ENCODE data around the gene LHFPL6.

Gene LHFPL6

DNA sequence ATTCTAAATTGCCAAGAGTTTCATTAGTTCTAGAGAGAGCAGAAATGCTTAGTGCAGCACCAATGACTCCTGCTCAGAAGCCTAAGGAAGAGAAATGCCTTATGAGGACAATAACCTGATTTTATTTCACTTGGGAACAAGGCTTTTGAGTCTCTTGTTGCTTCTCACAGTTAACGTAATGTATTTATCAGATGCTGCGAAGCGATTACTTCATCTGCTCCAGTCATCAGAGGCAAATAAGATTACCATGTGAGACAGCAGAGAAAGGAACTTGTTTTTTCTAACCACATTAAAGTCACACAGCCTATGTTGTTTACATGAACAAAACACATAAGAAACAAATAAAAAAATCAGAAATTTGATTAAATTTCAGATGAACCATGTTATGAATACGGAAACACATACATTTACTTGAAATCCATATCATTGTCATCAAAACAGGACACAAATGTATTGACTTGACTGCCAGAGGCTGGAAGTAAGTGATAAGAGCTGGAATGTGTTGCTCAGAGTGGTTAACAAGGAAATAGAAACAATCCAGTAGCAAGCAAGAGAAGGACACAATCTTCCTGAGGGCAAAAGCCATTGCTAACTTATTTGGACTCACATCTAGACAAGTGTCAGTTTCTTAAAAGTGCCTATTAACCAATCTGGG, 147.3 kb downstream of the LHFPL6 start:
- no peak for DNase-seq

DNA sequence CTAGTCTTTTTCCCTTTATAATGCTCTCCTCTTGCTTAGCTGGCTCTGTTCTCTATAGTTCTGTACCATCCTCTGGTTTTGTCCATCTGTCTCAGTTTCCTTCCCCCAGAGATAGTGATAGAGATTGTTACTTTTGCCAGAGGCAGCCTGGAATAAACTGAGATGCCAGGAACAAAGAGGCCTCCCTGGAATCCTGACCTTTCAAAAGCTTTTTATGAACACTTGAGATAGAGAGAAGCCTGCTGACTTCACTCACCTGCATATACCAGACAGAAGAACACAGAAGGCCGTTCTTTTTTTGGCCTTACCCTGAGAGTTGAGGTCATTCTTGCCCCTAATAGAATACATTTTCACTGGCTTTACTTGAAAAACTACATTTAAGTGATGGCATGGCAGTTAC, 150.2 kb downstream of the LHFPL6 start:
- DNase-seq, result no peak

DNA sequence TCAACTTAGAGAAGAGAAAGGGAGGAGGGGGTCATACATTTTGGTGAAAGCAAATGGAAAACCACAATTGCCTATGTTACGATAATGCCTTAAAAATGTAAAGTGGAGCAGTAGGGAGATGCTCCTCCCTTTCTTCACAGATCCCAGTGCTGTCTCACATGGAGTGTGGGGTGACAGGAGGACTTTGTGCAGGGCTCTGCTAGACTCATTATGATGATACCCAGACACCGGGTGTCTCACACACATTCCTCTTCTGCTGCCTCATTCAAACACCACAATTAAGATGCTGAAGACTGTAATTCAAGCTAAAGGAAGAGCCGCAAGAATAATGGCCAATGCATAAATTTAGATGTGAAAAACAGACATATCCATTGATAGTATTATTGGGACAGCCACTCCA, 150.6 kb downstream of the LHFPL6 start:
- DNase-seq, result no peak

DNA sequence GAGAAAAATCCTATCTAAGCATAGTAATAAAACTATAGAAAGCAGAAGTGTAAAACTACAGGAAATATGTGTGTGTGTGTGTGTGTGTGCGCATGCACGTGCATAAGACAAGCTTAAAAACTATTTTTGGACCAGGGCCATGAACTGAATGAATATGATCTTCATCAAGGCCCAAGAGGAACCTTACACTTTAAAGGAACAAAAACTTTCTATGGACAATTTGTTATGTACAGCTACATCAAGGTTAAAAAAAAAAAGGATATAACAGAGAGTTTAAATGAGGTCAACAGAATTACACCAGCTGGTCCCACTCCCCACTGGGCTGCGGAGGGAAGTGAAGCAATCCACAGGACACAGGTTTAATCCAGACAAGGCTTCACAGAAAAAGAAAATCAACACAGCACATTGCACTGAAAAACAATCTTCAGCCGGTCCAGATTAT, 151.1 kb downstream of the LHFPL6 start:
- DNase-seq, result no peak

DNA sequence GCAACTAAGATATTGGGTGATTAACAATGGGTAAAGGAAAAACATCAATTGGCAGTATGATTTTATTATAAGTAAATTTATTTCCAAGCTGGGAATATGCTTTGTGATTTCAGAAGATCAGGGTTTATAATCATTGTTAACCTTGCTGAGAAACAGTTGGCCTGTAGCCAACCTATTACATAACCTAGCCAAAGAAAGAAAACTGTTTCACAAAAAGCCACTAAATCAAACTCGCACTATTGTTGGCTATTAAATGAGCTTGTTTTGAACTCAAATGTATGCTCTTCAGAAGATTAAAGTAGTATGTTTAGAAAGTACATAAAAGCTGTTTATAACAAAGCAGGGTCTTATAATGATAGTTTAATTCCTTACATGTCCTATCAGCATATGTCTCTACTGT, 151.7 kb downstream of the LHFPL6 start:
- no peak for DNase-seq

DNA sequence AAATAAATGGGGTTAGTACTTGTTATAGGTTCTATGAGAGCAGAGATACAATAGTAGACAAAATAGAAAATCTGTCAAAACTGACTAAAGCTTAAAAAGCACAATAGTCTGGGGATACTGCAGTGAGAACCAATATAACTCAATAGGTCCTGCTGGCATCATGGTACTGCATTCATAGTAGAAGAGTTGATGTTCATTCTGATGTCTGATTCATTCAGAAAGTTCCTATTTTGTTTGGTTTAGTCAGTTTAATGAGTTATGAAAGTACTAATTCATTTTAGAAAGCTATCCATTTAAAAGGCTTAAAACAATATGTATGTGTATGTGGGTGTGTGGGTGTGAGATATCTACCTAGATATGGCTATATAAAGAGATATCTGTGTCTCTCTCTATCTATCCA, 152.8 kb downstream of the LHFPL6 start:
- DNase-seq, result no peak

- no peak for DNase-seq
Measured at GRCh38 chr13:39448834-39449233, 154.2 kb downstream of the LHFPL6 start.

DNA sequence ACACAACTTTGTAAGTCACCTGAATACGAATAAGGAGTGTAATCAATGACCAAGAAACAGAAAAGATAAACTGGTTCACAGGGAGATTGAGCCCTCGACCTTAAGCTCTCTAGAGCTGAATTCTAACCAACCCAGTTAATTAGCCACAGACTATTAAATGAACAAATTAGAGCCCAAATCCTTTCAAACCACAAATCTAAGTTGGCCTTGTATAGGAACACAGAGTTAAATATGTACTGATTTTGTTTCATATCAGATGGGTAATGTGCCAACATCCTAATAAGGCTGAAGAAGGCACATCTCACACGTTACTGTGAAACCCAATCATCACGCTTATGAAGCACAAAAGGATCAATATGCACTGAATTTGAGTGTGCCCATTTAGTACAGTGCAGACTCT, 156.1 kb downstream of the LHFPL6 start:
- DNase-seq, result no peak

GRCh38 chr13:39444866-39445265, 158.1 kb downstream of the LHFPL6 start:
- DNase-seq, result no peak

- no peak for DNase-seq
Measured at GRCh38 chr13:39433651-39434050, 169.3 kb downstream of the LHFPL6 start.

DNA sequence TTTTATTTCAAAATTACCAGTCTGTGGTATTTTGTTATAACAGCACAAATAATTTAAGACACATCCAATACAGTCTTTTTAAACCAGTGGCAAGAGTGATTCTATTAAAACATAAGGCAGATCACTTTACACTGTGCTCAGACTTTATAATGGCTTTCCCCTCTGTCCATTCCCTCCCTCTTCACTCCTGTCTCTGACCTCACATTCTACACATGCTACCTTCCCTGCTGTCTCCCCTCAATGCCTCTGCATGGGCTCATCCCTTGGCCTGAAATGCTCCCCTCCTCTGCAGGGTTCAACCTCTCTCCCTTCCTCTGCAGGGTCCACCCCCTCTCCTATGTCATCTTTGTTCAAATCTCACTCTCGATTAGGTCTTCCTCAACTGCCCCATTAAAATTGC, 170.8 kb downstream of the LHFPL6 start:
- no peak for DNase-seq

DNA sequence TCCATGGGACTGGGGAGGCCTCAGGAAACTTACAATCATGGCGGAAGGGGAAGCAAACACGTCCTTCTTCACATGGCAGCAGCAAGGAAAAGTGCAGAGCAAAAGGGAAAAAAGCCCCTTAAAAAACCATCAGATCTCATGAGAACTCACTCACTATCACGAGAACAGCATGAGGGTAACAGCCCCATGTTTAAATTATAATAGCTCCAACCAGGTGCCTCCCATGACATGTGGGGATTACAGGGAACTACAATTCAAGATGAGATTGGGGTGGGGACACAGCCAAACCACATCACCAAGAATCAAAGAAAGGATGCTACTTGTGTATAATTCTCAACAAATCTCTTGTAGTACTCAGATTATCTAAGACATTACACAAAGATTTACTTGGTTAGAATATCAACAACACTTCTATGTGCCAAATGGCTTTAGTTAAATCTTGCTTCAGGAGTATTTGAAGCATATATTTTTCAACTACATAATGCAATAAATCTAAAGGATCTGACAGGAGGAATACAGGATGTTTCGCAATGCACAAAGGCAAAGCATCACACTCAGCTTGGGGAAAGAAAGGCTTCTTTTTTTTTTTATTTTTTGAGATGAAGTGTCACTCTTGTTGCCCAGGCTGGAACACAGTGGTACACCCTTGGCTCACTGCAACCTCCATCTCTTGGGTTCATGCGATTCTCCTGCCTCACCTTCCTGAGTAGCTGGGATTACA, 180.0 kb downstream of the LHFPL6 start:
- DNase-seq, result no peak

- DNase-seq, result no peak
Measured at GRCh38 chr13:39419876-39420275, 183.1 kb downstream of the LHFPL6 start.

GRCh38 chr13:39419068-39419467, 183.9 kb downstream of the LHFPL6 start:
- no peak for DNase-seq

- no peak for DNase-seq
Measured at GRCh38 chr13:39418424-39418823, 184.6 kb downstream of the LHFPL6 start.

DNA sequence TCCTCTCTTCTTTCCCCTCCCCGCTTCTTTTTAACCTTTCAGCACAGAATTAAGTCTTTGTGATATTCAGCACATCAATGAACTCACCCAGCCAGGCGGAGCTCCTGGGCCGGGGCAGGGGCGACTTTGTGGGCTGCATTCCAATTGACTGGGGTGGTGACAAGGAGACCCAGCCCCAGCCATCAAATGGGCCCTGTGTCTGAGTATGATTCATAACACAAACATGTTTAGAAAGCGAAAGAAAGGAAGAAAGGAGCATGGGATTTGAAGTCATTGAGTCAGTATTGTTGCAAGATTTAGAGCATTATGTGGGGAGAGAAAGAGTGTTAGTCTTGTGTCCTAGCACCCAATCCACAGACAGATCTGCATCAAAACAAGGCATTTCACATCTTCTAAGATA, 185.3 kb downstream of the LHFPL6 start:
- no peak for DNase-seq

- no peak for DNase-seq
Measured at GRCh38 chr13:39417131-39417530, 185.9 kb downstream of the LHFPL6 start.

GRCh38 chr13:39415008-39415802, 187.8 kb downstream of the LHFPL6 start:
- DNase-seq, result peak; percentile 30

GRCh38 chr13:39414339-39414738, 188.7 kb downstream of the LHFPL6 start:
- no peak for DNase-seq

DNA sequence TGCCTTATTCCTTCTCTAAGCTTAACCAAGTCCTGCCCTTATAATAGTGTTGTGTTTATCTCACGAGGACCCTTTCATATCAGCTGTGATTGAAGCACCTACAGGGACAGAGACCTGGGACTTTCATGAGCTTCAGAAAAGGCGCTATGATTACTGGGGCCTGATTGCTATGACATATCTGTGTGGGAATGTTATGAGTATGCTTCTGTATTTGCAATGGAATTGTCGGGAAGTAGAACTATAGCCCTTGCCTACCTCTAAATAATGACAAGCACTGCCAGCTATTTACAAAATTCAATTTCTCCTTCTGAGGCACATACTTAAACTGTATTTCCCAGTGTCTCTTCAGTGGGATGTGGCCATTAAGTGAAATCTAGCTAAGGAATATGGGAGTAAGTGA, 191.5 kb downstream of the LHFPL6 start:
- DNase-seq, result no peak

- DNase-seq, result no peak
Measured at GRCh38 chr13:39410964-39411363, 192.0 kb downstream of the LHFPL6 start.

GRCh38 chr13:39410096-39410901, 192.7 kb downstream of the LHFPL6 start:
- DNase-seq, result no peak

DNA sequence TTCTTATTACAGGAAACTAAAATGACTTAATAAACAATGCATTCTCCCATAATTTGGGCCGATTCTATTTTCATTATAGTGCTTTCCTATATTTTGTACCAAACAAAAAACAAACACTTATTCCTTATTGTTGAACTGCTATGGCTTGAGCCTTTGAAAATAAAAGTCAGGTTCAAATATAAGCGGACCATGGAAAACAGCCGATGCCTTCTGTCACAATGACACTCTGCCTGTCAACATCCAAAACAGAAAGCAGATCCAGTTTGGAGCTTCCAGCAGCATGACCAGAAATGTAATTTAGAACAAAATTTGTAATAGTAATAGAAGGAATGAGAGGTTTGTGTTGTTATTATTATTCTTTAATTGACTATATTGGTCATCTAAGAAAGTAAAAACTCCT, 194.5 kb downstream of the LHFPL6 start:
- no peak for DNase-seq
